Thymus (tissue), 11 donors: ENCODE measurements around the gene CISD3. TPM values are rescaled to one million over a fixed set of nuclear protein-coding genes. Genes with fewer than 3 reads are reported as not detected.

Experiments used
- DNase-seq, 9 donors: peaks; one replicate each; pipeline ENCODE4 v3.0.0-alpha.2; 2013; ENCODE audit warnings: low spot score in 9 of 9, low read depth in 6 of 9, missing footprints in 1 of 9
- H3K27ac ChIP-seq, 2 donors: one replicate each; pipeline ENCODE4 v1.5.1; 2013; ENCODE audit warnings: control low read depth in 1 of 2, low read depth in 1 of 2, low read length in 1 of 2, mild to moderate bottlenecking in 1 of 2, moderate library complexity in 1 of 2
- H3K27me3 ChIP-seq, 2 donors: one replicate each; pipeline ENCODE4 v1.5.1; 2013; ENCODE audit warnings: low read length in 1 of 2; ENCODE audit not compliant: control insufficient read depth in 2 of 2, insufficient read depth in 1 of 2
- H3K36me3 ChIP-seq, 2 donors: one replicate each; pipeline ENCODE4 v1.5.1; 2013; ENCODE audit warnings: low read length in 1 of 2, mild to moderate bottlenecking in 1 of 2, moderate library complexity in 1 of 2; ENCODE audit not compliant: control insufficient read depth in 2 of 2, insufficient read depth in 2 of 2
- H3K4me1 ChIP-seq, 2 donors: one replicate each; pipeline ENCODE4 v1.5.1; 2013; ENCODE audit warnings: low read length in 2 of 2; ENCODE audit not compliant: control insufficient read depth in 2 of 2, insufficient read depth in 2 of 2
- H3K4me3 ChIP-seq, 2 donors: one replicate each; pipeline ENCODE4 v1.5.1; 2013; ENCODE audit warnings: low read length in 2 of 2, control low read depth in 1 of 2, mild to moderate bottlenecking in 1 of 2
- H3K9me3 ChIP-seq, 2 donors: one replicate each; pipeline ENCODE4 v1.5.1; 2013; ENCODE audit warnings: low read length in 1 of 2, mild to moderate bottlenecking in 1 of 2; ENCODE audit not compliant: control insufficient read depth in 2 of 2, insufficient read depth in 1 of 2
- WGBS: extraction: QIAGEN DNeasy Blood & Tissue Kit; methylation state at CpG from one replicate; pipeline ENCODE4 v1.1.7; 2013; 5-methylcytosine and 5-hydroxymethylcytosine counted together
- polyA plus RNA-seq: library from polyadenylated mRNA; stranded (reverse); fragments of 200-250 nt; gene quantifications from one replicate; pipeline ENCODE4 v1.2.3, GENCODE V29; 2013
- total RNA-seq: library from RNA; stranded (reverse); fragments of 120-200 nt; gene quantifications from one replicate; pipeline ENCODE4 v1.2.4, GENCODE V29; 2013
- donor health status: healthy.

The CISD3 gene
- total and polyA plus RNA-seq, 2 donors, result 10.3 to 22.5 TPM

DNA sequence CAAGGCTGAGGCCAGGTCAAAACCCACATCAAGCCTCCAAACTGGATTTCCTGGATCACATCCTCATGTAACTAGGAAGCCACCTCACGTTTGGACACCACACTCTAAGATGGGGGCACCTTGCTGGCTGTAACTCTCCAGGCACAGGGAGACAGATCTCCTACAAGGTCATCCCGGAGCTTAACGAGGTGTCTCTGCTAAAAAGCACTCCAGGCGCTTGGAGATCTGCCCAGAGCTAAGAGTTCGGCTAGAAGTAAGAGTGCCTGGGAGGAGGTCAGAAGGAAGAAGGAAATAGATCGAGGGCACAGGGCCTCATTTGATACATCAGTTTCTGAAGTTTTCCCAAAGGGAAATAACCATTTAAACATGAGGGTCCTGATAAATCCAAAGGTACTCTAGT is 38.3 kb downstream of the CISD3 start:
- H3K4me1 ChIP-seq, result no peaks in the 10 kb centered on the region
- H3K9me3 ChIP-seq, result no peaks in the 10 kb centered on the region
- WGBS, result 95% methylated on average over 6 of the region's 6 CpGs
- H3K27ac ChIP-seq, result no peak overlapping the region
- no peak for DNase-seq
- H3K36me3 ChIP-seq, result peaks cover 66 to 93% of the 10 kb centered on the region in 2 donors
- no peaks in the 10 kb centered on the region for H3K27me3 ChIP-seq
- H3K4me3 ChIP-seq, result no peak overlapping the region

DNA sequence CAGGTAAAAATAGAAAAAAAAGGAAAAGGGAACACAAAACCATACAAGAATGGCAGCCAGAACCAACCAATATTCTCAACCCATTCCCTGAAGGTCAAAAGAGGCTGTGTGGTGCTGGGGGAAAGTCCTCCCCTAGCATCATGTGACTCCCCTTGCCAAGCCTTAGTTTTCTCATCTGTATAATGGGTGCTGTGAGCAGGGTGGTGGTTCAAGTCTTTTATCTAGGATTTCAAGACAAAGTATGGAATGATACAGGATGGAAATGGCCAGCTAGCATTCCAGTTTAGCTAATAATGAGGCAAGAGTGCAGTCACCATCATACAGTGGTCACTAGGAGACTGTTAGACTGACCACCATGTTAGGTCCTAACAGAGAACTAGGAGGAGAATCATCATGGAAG is 43.1 kb downstream of the CISD3 start:
- Histone ChIP-seq H3K27ac (no peak overlapping the region), H3K9me3 (no peaks in the 10 kb centered on the region), H3K4me3 (no peak overlapping the region), H3K4me1 (no peaks in the 10 kb centered on the region), H3K27me3 (no peaks in the 10 kb centered on the region), H3K36me3 (peaks cover 51 to 77% of the 10 kb centered on the region in 2 donors)
- DNase-seq, result no peak

DNA sequence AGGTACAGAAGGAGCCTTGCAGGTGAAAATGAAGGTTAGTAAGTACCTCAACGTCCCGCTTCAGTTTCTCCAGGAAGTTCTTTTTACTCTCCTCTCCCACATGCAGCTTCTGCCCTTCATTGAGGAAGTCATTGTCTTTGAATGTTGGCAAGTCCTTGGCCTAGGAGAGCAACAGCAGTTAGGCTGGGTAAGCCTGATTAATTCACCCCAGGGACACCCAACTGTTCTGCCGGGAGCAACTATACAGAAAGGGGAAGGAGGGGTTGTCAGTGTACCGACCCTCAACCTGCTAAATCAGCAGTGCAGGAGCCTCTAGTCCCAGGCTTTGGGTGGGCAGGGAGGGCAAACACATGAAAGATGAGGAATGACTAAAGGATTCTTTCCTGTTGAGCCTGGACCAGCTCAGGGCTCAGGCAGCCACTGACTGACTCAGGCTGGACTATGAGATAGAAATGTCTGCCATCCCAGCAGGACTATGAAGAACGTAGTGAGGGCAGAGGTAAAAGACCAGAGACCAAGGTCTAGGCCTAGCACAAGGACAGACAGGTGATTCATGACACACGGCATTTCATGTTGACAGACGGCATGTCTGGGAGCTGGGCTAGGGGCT is 47.6 kb downstream of the CISD3 start:
- Histone ChIP-seq H3K27me3 (no peaks in the 10 kb centered on the region), H3K36me3 (peaks cover 66 to 79% of the 10 kb centered on the region in 2 donors), H3K4me3 (no peak overlapping the region), H3K27ac (no peak overlapping the region), H3K9me3 (no peaks in the 10 kb centered on the region), H3K4me1 (peaks cover 0 to 2% of the 10 kb centered on the region in 2 donors)
- 83% methylated on average over 7 of the region's 7 CpGs for WGBS
- no peak for DNase-seq

GRCh38 chr17:38779965-38780752 is 50.0 kb downstream of the CISD3 start:
- no peak for DNase-seq
- no peak overlapping the region for H3K27ac ChIP-seq
- H3K27me3 ChIP-seq, result no peaks in the 10 kb centered on the region
- no peaks in the 10 kb centered on the region for H3K9me3 ChIP-seq
- H3K36me3 ChIP-seq, result peaks cover 73 to 79% of the 10 kb centered on the region in 2 donors
- 98% methylated on average over 23 of the region's 23 CpGs for WGBS
- no peak overlapping the region for H3K4me3 ChIP-seq
- peaks cover 0 to 2% of the 10 kb centered on the region in 2 donors for H3K4me1 ChIP-seq

DNA sequence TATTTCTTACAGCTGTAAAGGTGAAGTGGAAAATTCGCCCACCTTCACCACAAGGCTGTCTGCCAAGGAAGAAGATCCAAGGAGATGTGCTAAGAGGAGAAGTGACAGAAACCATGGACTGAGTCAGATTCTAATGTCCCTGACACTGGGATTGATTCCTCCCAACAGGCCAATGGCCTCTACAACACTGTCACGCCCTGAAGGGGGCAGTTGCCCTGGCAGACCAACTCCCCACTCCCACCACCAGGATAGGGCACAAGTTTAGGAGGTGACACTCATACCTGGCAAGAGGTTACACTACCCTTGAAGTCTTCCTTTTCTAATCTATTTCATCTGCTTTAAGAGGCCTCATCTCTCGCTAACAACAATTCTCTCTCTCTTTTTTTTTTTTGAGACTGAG is 53.1 kb downstream of the CISD3 start:
- WGBS, result 97% methylated on average over 3 of the region's 3 CpGs
- Histone ChIP-seq H3K9me3 (no peaks in the 10 kb centered on the region), H3K27ac (no peak overlapping the region), H3K36me3 (peaks cover 69 to 80% of the 10 kb centered on the region in 2 donors), H3K27me3 (no peaks in the 10 kb centered on the region), H3K4me1 (peaks cover 0 to 2% of the 10 kb centered on the region in 2 donors), H3K4me3 (no peak overlapping the region)
- DNase-seq, result no peak

Other genes starting within 250 kb of the CISD3 start
- gene SRCIN1, start 124.4 kb upstream of the CISD3 start, total RNA-seq, result 0.52 TPM
- 1.1 TPM for gene SRCIN1, start 124.4 kb upstream of the CISD3 start, polyA plus RNA-seq
- 2.6 TPM for gene EPOP, start 55.4 kb upstream of the CISD3 start, total RNA-seq
- 4.3 TPM for gene EPOP, start 55.4 kb upstream of the CISD3 start, polyA plus RNA-seq
- gene MLLT6, start 25.1 kb upstream of the CISD3 start, total RNA-seq, result 37.3 TPM
- 124 TPM for gene MLLT6, start 25.1 kb upstream of the CISD3 start, polyA plus RNA-seq
- 1.4 TPM for gene PCGF2, start 18.0 kb downstream of the CISD3 start, total RNA-seq
- gene PCGF2, start 18.0 kb downstream of the CISD3 start, polyA plus RNA-seq, result 12.6 TPM
- 432 TPM for gene PSMB3, start 22.4 kb downstream of the CISD3 start, total RNA-seq
- 206 TPM for gene PSMB3, start 22.4 kb downstream of the CISD3 start, polyA plus RNA-seq
- 15.9 TPM for gene PIP4K2B, start 69.2 kb downstream of the CISD3 start, total RNA-seq
- gene PIP4K2B, start 69.2 kb downstream of the CISD3 start, polyA plus RNA-seq, result 17.8 TPM
- 18.7 TPM for gene CWC25, start 95.0 kb downstream of the CISD3 start, total RNA-seq
- gene CWC25, start 95.0 kb downstream of the CISD3 start, polyA plus RNA-seq, result 36.2 TPM
- gene RPL23, start 123.4 kb downstream of the CISD3 start, total RNA-seq, result 3,220 TPM
- 4,550 TPM for gene RPL23, start 123.4 kb downstream of the CISD3 start, polyA plus RNA-seq
- gene LASP1, start 139.7 kb downstream of the CISD3 start, total RNA-seq, result 37.0 TPM
- 72.5 TPM for gene LASP1, start 139.7 kb downstream of the CISD3 start, polyA plus RNA-seq
- not detected for gene FBXO47, start 237.1 kb downstream of the CISD3 start, total RNA-seq
- gene FBXO47, start 237.1 kb downstream of the CISD3 start, polyA plus RNA-seq, result not detected